HepG2 (cell line): ENCODE results near the gene SF1. TPM values are rescaled to one million over a fixed set of nuclear protein-coding genes. Genes with fewer than 3 reads are reported as not detected.

Experiments used
- ATAC-seq: fragments of 200-7000 bp; cut with Tn5 transposase; 3 replicates; pipeline ENCODE4 v1.9.1; 2020; ENCODE audit warnings: mild to moderate bottlenecking, moderate library complexity
- BruUV-seq: library from RNA; stranded (reverse); fragments of 400-500 nt; replicated peaks from 2 replicates; lab custom pipeline; 2021; lab: Mats Ljungman, UMichigan
- CTCF ChIA-PET: fragments of 300-600 bp; formaldehyde crosslinking; extraction: SDS; loops from one replicate; lab custom pipeline; 2021; ENCODE audit warnings: low total read pairs, inconsistent platforms, low intra/inter-chr PET ratio; lab: Yijun Ruan, JAX
- POLR2A ChIA-PET: fragments of 350-600 bp; sonication (Branson Sonifier 250); formaldehyde crosslinking; loops from one replicate; lab custom pipeline; 2020; ENCODE audit warnings: antibody characterized with exemption, inconsistent platforms; lab: Yijun Ruan, JAX
- DNase-seq: peaks from one replicate; pipeline ENCODE4 v3.0.0-alpha.2; 2015; ENCODE audit warnings: low spot score
- FAIRE-seq: peaks from 3 replicates; lab custom pipeline; 2011; peaks lifted over from hg19 to GRCh38; lab: Jason Lieb, UNC
- H2AFZ ChIP-seq: one replicate; pipeline ENCODE4 v1.6.1; 2011; ENCODE audit warnings: low read length, inconsistent platforms
- H3K27ac ChIP-seq: fragments of 300-600 bp; 3 replicates; pipeline ENCODE4 v1.8.0; 2011; ENCODE audit warnings: mixed run types, mild to moderate bottlenecking, mixed read lengths, low read length, inconsistent platforms; ENCODE audit not compliant: insufficient read depth; ENCODE audit errors: extremely low read length
- H3K27me3 ChIP-seq, 2 experiments: fragments of 200-600 bp in 1 of 2; 2 replicates in 1 of 2; 3 replicates in 1 of 2; pipeline versions ENCODE4 v1.6.0 to v1.8.0; 2011; ENCODE audit warnings: low read length in 2 of 2, mild to moderate bottlenecking in 2 of 2, moderate library complexity in 2 of 2, inconsistent platforms in 1 of 2; ENCODE audit not compliant: insufficient read depth in 2 of 2, control insufficient read depth in 1 of 2
- H3K36me3 ChIP-seq, 2 experiments: fragments of 200-600 bp in 1 of 2; replicated peaks in 1 of 2; 2 replicates in 1 of 2; 3 replicates in 1 of 2; pipeline versions ENCODE4 v1.5.1 to v1.8.0; 2011; ENCODE audit warnings: low read length in 2 of 2, inconsistent platforms in 1 of 2; ENCODE audit not compliant: insufficient read depth in 2 of 2, control insufficient read depth in 1 of 2
- H3K4me1 ChIP-seq: 2 replicates; pipeline ENCODE4 v1.5.1; 2012; ENCODE audit warnings: low read length, inconsistent platforms; ENCODE audit not compliant: insufficient read depth
- H3K4me2 ChIP-seq: 2 replicates; pipeline ENCODE4 v1.6.0; 2011; ENCODE audit warnings: low read depth, low read length, inconsistent platforms
- H3K4me3 ChIP-seq, 3 experiments: fragments of 200-600 bp in 1 of 3; sonication (generic), shearing (Covaris generic) in 1 of 3; replicated peaks in 1 of 3; 2 replicates each; pipeline ENCODE4 v1.5.1; 2011 to 2016; ENCODE audit warnings: low read length in 3 of 3, inconsistent platforms in 2 of 3, low read depth in 2 of 3, mild to moderate bottlenecking in 2 of 3, control low read depth in 1 of 3, mixed read lengths in 1 of 3; ENCODE audit not compliant: insufficient read depth in 1 of 3
- H3K79me2 ChIP-seq: one replicate; pipeline ENCODE4 v1.6.1; 2011; ENCODE audit warnings: low read length, inconsistent platforms; ENCODE audit not compliant: insufficient read depth
- H3K9ac ChIP-seq: 2 replicates; pipeline ENCODE4 v1.6.0; 2011; ENCODE audit warnings: mild to moderate bottlenecking, low read depth, low read length, inconsistent platforms; ENCODE audit not compliant: insufficient read depth
- H3K9me3 ChIP-seq: 2 replicates; pipeline ENCODE4 v1.5.1; 2012; ENCODE audit warnings: mild to moderate bottlenecking, low read length
- H4K20me1 ChIP-seq: 2 replicates; pipeline ENCODE4 v1.6.0; 2011; ENCODE audit warnings: inconsistent platforms, mild to moderate bottlenecking, low read length, moderate library complexity; ENCODE audit not compliant: insufficient read depth
- CENPX ChIP-seq: sonication (generic); formaldehyde crosslinking; IDR thresholded peaks from 2 replicates; pipeline ENCODE4 v1.9.0; 2021; ENCODE audit warnings: mild to moderate bottlenecking, missing genetic modification reagents, moderate library complexity
- DZIP1 ChIP-seq: sonication (generic); formaldehyde crosslinking; IDR thresholded peaks from 2 replicates; pipeline ENCODE4 v1.5.0; 2020; ENCODE audit warnings: mild to moderate bottlenecking, missing genetic modification reagents
- PAXIP1 ChIP-seq: sonication (generic); formaldehyde crosslinking; conservative IDR thresholded peaks from 2 replicates; pipeline ENCODE4 v1.4.0; 2020; ENCODE audit warnings: mild to moderate bottlenecking, missing genetic modification reagents, moderate library complexity
- POLR2A ChIP-seq, 2 experiments: IDR thresholded peaks; 2 replicates each; pipeline ENCODE4 v1.6.1; 2011; ENCODE audit warnings: low read depth in 2 of 2, low read length in 2 of 2, mild to moderate bottlenecking in 1 of 2, moderate library complexity in 1 of 2; ENCODE audit not compliant: insufficient read depth in 1 of 2
- RBFOX2 ChIP-seq: fragments of 200-400 bp; formaldehyde crosslinking; IDR thresholded peaks from 2 replicates; pipeline ENCODE4 v1.6.1; 2017; ENCODE audit warnings: low read depth, mild to moderate bottlenecking, low read length
- RBM22 ChIP-seq: fragments of 200-400 bp; formaldehyde crosslinking; optimal IDR thresholded peaks from 2 replicates; pipeline ENCODE3; 2017; ENCODE audit warnings: mild to moderate bottlenecking, low read length, moderate library complexity
- SAP130 ChIP-seq: IDR thresholded peaks from 2 replicates; pipeline ENCODE4 v1.6.1; 2016; ENCODE audit warnings: low read depth
- ZNF142 ChIP-seq: sonication (generic); formaldehyde crosslinking; IDR thresholded peaks from 2 replicates; pipeline ENCODE4 v1.4.0; 2020; ENCODE audit warnings: missing genetic modification reagents
- whole genome bisulfite sequencing: methylation state at CpG from one replicate; pipeline ENCODE4 v1.1.6; 2017; ENCODE audit warnings: low lambda C conversion rate; 5-methylcytosine and 5-hydroxymethylcytosine counted together
- in situ Hi-C: cut with HindIII; loops from 2 replicates; pipeline ENCODE4 v1.10.0; 2017; ENCODE audit warnings: low pct_unique_long_range_greater_than_20kb; ENCODE audit not compliant: extremely low pct_ligation_motif_present
- intact Hi-C: fragments of 100-400 bp; cut with micrococcal nuclease; formaldehyde crosslinking; loops from one replicate; pipeline ENCODE4 v1.10.0; 2022; ENCODE audit not compliant: unreplicated experiment
- polyA plus RNA-seq, 8 experiments: library from polyadenylated mRNA; depleted of rRNA in 3 of 8; stranded (reverse) in 7 of 8; unstranded in 1 of 8; fragments of >200 nt; fragmentation: Illumina TruSeq in 4 of 8; extraction: Trizol in 4 of 8; gene quantifications; 2 replicates each; pipeline versions ENCODE4 v1.2.1 to v1.2.3, GENCODE V29; 2011 to 2016; ENCODE audit warnings: low read depth in 4 of 8, missing spikeins in 1 of 8, mixed read lengths in 1 of 8; ENCODE audit not compliant: insufficient read depth in 1 of 8
- total RNA-seq, 5 experiments: library from RNA; depleted of rRNA; stranded (reverse); fragments of >200 nt; fragmentation: Illumina TruSeq; extraction: Trizol; gene quantifications; 2 replicates each; pipeline ENCODE4 v1.2.3, GENCODE V29; 2016; ENCODE audit warnings: low read depth in 1 of 5

Gene SF1
- total and polyA plus RNA-seq, 2 of the 13 experiments (the other 11 are each of a cell fraction or from before 2014, with no cell fraction given): 55.5 to 70.4 TPM

DNA sequence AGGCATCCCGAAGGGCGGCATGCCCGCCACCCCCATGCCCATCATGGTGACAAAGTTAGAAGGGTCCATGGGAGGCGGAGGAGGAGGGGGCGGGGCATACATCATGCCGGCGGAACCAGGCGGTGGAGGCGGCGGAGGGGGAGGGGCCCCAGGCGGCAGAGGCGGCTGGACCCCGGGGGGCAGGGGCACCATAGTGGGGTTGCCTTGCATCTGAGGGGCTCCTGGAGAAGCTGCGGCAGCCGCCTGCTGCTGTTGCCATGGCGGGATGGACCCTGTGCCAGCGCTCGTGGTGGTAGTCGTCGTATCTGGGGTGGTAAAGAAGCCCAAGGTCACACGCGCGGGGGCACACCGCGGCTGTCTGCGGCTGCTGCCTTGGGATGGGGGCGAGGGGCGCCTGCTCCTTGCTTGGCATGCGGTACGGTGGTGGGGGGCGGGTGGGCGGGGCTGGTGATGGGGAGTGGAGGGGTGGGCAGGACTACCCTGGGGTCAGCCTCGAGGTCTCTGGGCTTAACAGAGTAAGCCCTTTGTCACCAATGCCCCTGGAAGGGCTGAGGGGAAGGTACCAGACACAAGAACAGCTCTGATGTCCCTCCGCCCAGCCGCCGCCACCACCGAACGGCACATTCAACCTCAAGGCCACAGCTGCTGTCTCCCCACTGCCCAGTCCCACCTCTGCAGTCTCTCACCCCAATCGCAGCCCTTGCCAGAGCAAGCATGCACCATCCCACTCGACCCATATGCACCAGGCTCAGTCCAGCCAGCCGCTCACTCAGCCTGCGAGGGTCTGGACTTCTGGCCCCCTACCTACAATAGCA is 12.3 kb downstream of the SF1 start:
- Histone ChIP-seq H3K79me2 (peaks cover 4% of the 10 kb centered on the region), H3K4me2 (no peak overlapping the region), H3K4me3 (no peak overlapping the region), H3K4me1 (no peaks in the 10 kb centered on the region), H3K27ac (no peak overlapping the region), H3K9ac (no peak overlapping the region), H3K36me3 (peaks cover 53 to 76% of the 10 kb centered on the region in 2 experiments), H3K27me3 (no peaks in the 10 kb centered on the region), H4K20me1 (peaks cover 80% of the 10 kb centered on the region), H3K9me3 (no peaks in the 10 kb centered on the region), H2AFZ (no peak overlapping the region)
- ChIA-PET CTCF (no interaction called here), POLR2A (interaction anchor here (0.7 to 1.3 kb wide), 3 partner anchors 9 to 713 kb away, joined by 3 read pairs; no protein-coding TSS in a partner anchor)
- BruUV-seq: no TSS peak
- in situ Hi-C loops (no loop called here), intact Hi-C loops (no loop called here)
- 98% methylated on average over 26 of the region's 42 CpGs for WGBS
- FAIRE-seq: no peak
- DNase-seq: no peak
- ATAC-seq: peak; percentile 5
- no peak for TF ChIP-seq DZIP1 (CRISPR knock-in tag)
- no peak for TF ChIP-seq PAXIP1 (CRISPR knock-in tag)
- peak; percentile 41 to 42; a peak in 2 of 4 replicates for TF ChIP-seq POLR2A (IDR thresholded peaks at IDR 0.05; ENCODE audit: insufficient read depth in 1 of 2, low read depth in 2 of 2, low read length in 2 of 2)
- TF ChIP-seq SAP130 (CRISPR knock-in tag): no peak
- TF ChIP-seq RBFOX2: peak; percentile 75
- peak; percentile 92 for TF ChIP-seq RBM22
- no peak for TF ChIP-seq CENPX (CRISPR knock-in tag)
- TF ChIP-seq ZNF142 (CRISPR knock-in tag): no peak
